K562 (cell line): ENCODE results near the gene TAL1. TPM values are rescaled to one million over a fixed set of nuclear protein-coding genes. Genes with fewer than 3 reads are reported as not detected.
A peak's percentile ranks its signal among the peaks of the same experiment; 100 is the strongest.

Source experiments
- CBX8 ChIP-seq: fragments of 200-600 bp; sonication (generic); IDR thresholded peaks from 2 replicates; pipeline ENCODE4 v1.6.1; 2012; ENCODE audit warnings: borderline replicate concordance, mixed run types, low read depth, mild to moderate bottlenecking, moderate library complexity, mixed read lengths, low read length, control low read depth, inconsistent platforms; ENCODE audit not compliant: poor library complexity, severe bottlenecking; ENCODE audit errors: extremely low read depth
- MBD2 ChIP-seq: sonication (generic); IDR thresholded peaks from 2 replicates; pipeline ENCODE4 v1.6.1; 2016; ENCODE audit warnings: low read depth, borderline replicate concordance
- RBFOX2 ChIP-seq: fragments of 200-400 bp; formaldehyde crosslinking; IDR thresholded peaks from 2 replicates; pipeline ENCODE4 v1.6.1; 2017; ENCODE audit warnings: low read depth, mild to moderate bottlenecking, low read length, moderate library complexity
- RNF219 ChIP-seq: fragments of 250-450 bp; sonication (Bioruptor Pico); IDR thresholded peaks from 2 replicates; pipeline ENCODE4 v1.5.0; 2022; ENCODE audit warnings: mild to moderate bottlenecking
- TGIF2 ChIP-seq: sonication (generic); formaldehyde crosslinking; IDR thresholded peaks from 2 replicates; pipeline ENCODE4 v1.8.1; 2022; ENCODE audit warnings: mild to moderate bottlenecking, missing genetic modification reagents, moderate library complexity
- TOE1 ChIP-seq, 2 experiments: fragments of 450-650 bp in 1 of 2; sonication (generic) in 1 of 2; formaldehyde crosslinking in 1 of 2; IDR thresholded peaks; 2 replicates each; pipeline versions ENCODE4 v1.7.1 to v1.8.0; 2016 to 2022; ENCODE audit warnings: borderline replicate concordance in 2 of 2, mild to moderate bottlenecking in 2 of 2, antibody characterized with exemption in 1 of 2, inconsistent platforms in 1 of 2, low read depth in 1 of 2, missing genetic modification reagents in 1 of 2, moderate library complexity in 1 of 2
- ZNF232 ChIP-seq: sonication (generic); formaldehyde crosslinking; IDR thresholded peaks from 2 replicates; pipeline ENCODE4 v1.8.0; 2022; ENCODE audit warnings: mild to moderate bottlenecking, missing genetic modification reagents
- ZNF277 ChIP-seq: fragments of 250-450 bp; sonication (Bioruptor Pico); IDR thresholded peaks from 2 replicates; pipeline ENCODE4 v1.8.0; 2022; ENCODE audit warnings: inconsistent platforms, mild to moderate bottlenecking, moderate library complexity, borderline replicate concordance
- polyA plus RNA-seq, 8 experiments: library from polyadenylated mRNA; depleted of rRNA in 4 of 8; stranded (reverse) in 5 of 8; unstranded in 3 of 8; fragments of >200 nt; fragmentation: Nextera tagmentation in 2 of 8; fragmentation: Illumina TruSeq in 1 of 8; extraction: Ambion mirVana in 2 of 8; extraction: Trizol in 1 of 8; gene quantifications; 2 replicates each; pipeline versions ENCODE4 v1.2.1 to v1.2.3, GENCODE V29; 2011 to 2014; ENCODE audit warnings: inconsistent platforms in 1 of 8, missing spikeins in 1 of 8
- total RNA-seq, 7 experiments: library from RNA; depleted of rRNA in 6 of 7; stranded (reverse); fragments of >200 nt in 6 of 7; fragmentation: Illumina TruSeq in 2 of 7; extraction: Trizol in 2 of 7; gene quantifications; 2 replicates each; pipeline versions ENCODE4 v1.2.1 to v1.2.3, GENCODE V29; 2011 to 2021; ENCODE audit warnings: low replicate concordance in 1 of 7

Gene TAL1
- total and polyA plus RNA-seq, 9 of the 15 experiments (the other 6 are each of a cell fraction or from before 2014, with no cell fraction given) = 18.5 to 106 (median 59.7) TPM

- no peak for TF ChIP-seq ZNF232 (CRISPR knock-in tag)
- TF ChIP-seq RNF219 = no peak
- no peak for TF ChIP-seq CBX8
- TF ChIP-seq TGIF2 = no peak
- TF ChIP-seq MBD2 = no peak
- TF ChIP-seq RBFOX2 = no peak
- TF ChIP-seq TOE1 (IDR thresholded peaks at IDR 0.05; ENCODE audit: borderline replicate concordance) = 0 out of 2 replicates have a peak, but pooled peaks have one; percentile 12
- no peak for TF ChIP-seq TOE1 (CRISPR knock-in tag; IDR thresholded peaks at IDR 0.05; ENCODE audit: borderline replicate concordance, low read depth)
- TF ChIP-seq ZNF277 (CRISPR knock-in tag) = no peak
Observed at GRCh38 chr1:47181955-47182675, 49.9 kb downstream of the TAL1 start (continued).
